Right lobe of liver (tissue), 4 donors: ENCODE measurements around the gene NRIP3.

Experiments
- POLR2A ChIP-seq: fragments of 450-650 bp; IDR thresholded peaks from one replicate; pipeline ENCODE4 v1.6.1; 2017; ENCODE audit warnings: antibody characterized with exemption, mild to moderate bottlenecking
- TF ChIP-seq, protein P1 (sequence below), 4 donors: fragments of 200-600 bp in 3 of 4; fragments of 450-650 bp in 1 of 4; IDR thresholded peaks; one replicate each; pipeline versions ENCODE4 v1.5.1 to v1.8.0; 2016 to 2022; ENCODE audit warnings: antibody characterized with exemption in 4 of 4, mild to moderate bottlenecking in 2 of 4
- donor health status: DM: no; HTN: no; CAD: no.
- donor health status: DM: no; HTN: no; CAD: no.
- donor health status: DM: no; HTN: yes; CAD: no.

DNA sequence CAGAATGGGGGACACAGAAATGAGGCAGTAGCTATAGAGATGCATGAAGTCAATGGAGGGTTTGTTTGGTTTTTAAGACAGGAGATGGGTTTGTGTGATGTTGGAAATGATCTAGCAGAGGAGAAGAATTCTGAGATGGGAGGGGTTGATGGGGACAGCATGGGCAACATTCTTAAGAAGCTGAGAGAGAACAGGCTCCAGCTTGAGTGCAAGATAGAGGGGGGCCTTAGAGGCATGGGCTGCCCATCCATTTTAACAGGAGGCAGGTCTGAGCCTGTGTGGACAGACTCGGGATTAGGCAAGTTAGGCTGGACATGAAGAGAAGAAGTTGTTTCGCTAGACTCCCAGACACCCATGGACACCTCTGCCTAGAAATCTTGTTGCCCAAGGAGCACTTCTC, 37.9 kb upstream of the NRIP3 start:
- TF ChIP-seq, protein P1, sequence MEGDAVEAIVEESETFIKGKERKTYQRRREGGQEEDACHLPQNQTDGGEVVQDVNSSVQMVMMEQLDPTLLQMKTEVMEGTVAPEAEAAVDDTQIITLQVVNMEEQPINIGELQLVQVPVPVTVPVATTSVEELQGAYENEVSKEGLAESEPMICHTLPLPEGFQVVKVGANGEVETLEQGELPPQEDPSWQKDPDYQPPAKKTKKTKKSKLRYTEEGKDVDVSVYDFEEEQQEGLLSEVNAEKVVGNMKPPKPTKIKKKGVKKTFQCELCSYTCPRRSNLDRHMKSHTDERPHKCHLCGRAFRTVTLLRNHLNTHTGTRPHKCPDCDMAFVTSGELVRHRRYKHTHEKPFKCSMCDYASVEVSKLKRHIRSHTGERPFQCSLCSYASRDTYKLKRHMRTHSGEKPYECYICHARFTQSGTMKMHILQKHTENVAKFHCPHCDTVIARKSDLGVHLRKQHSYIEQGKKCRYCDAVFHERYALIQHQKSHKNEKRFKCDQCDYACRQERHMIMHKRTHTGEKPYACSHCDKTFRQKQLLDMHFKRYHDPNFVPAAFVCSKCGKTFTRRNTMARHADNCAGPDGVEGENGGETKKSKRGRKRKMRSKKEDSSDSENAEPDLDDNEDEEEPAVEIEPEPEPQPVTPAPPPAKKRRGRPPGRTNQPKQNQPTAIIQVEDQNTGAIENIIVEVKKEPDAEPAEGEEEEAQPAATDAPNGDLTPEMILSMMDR (IDR thresholded peaks at IDR 0.05) = no peak
- no peak for TF ChIP-seq POLR2A
